OCI-LY7 (cell line): ENCODE measurements around the gene LIPC. TPM values are rescaled to one million over a fixed set of nuclear protein-coding genes. Genes with fewer than 3 reads are reported as not detected.

Experiments
- Bru-seq: library from RNA; stranded (reverse); fragments of 400-500 nt; gene quantifications from one replicate; lab custom pipeline; 2021; lab: Mats Ljungman, UMichigan
- BruChase-seq, 2 experiments: library from RNA; stranded (reverse); fragments of 400-500 nt; gene quantifications; one replicate each; lab custom pipeline; 2021; lab: Mats Ljungman, UMichigan
- BruUV-seq: library from RNA; stranded (reverse); fragments of 400-500 nt; replicated peaks from 2 replicates; lab custom pipeline; 2021; lab: Mats Ljungman, UMichigan
- CTCF ChIA-PET: fragments of 300-600 bp; sonication (Branson Sonifier 250); formaldehyde crosslinking; loops from one replicate; lab custom pipeline; 2022; ENCODE audit warnings: antibody characterized with exemption; ENCODE audit not compliant: unreplicated experiment; lab: Charles Lee
- POLR2A ChIA-PET: fragments of 300-600 bp; sonication (Branson Sonifier 250); formaldehyde crosslinking; loops from one replicate; lab custom pipeline; 2022; ENCODE audit warnings: antibody characterized with exemption; lab: Charles Lee
- DNase-seq: peaks from one replicate; pipeline ENCODE4 v3.0.0-alpha.2; 2015; ENCODE audit warnings: low spot score
- H2AFZ ChIP-seq: fragments of 200-600 bp; sonication (generic), shearing (Covaris generic); 2 replicates; pipeline ENCODE4 v1.6.1; 2014; ENCODE audit warnings: mild to moderate bottlenecking, antibody characterized with exemption, low read length, moderate library complexity
- H3K27ac ChIP-seq: fragments of 200-600 bp; sonication (generic); 2 replicates; pipeline ENCODE4 v1.5.1; 2014; ENCODE audit warnings: mixed run types, low read depth, mild to moderate bottlenecking, moderate library complexity, low read length, inconsistent platforms; ENCODE audit not compliant: poor library complexity, severe bottlenecking
- H3K36me3 ChIP-seq: fragments of 200-600 bp; sonication (generic); 2 replicates; pipeline ENCODE4 v1.6.1; 2014; ENCODE audit warnings: mild to moderate bottlenecking, antibody characterized with exemption, low read length, moderate library complexity, mixed read lengths; ENCODE audit not compliant: insufficient read depth
- H3K4me1 ChIP-seq: fragments of 200-600 bp; sonication (generic); 2 replicates; pipeline ENCODE4 v1.5.1; 2014; ENCODE audit warnings: mild to moderate bottlenecking, low read length; ENCODE audit not compliant: insufficient read depth, poor library complexity, severe bottlenecking
- H3K4me2 ChIP-seq: fragments of 200-600 bp; sonication (generic); 2 replicates; pipeline ENCODE4 v1.6.1; 2014; ENCODE audit warnings: mild to moderate bottlenecking, low read length
- H3K4me3 ChIP-seq: fragments of 200-600 bp; sonication (generic); 2 replicates; pipeline ENCODE4 v1.5.1; 2014; ENCODE audit warnings: mild to moderate bottlenecking, low read depth, low read length; ENCODE audit not compliant: poor library complexity, severe bottlenecking
- H3K79me2 ChIP-seq: fragments of 200-600 bp; sonication (generic); 2 replicates; pipeline ENCODE4 v1.6.1; 2016; ENCODE audit warnings: low read depth, mild to moderate bottlenecking, low read length, moderate library complexity, mixed read lengths; ENCODE audit not compliant: insufficient read depth
- H3K9me2 ChIP-seq: fragments of 200-600 bp; sonication (generic); 2 replicates; pipeline ENCODE4 v1.6.1; 2016; ENCODE audit warnings: mild to moderate bottlenecking, low read length, mixed read lengths; ENCODE audit not compliant: insufficient read depth
- H3K9me3 ChIP-seq: fragments of 200-600 bp; sonication (generic); 2 replicates; pipeline ENCODE4 v1.6.1; 2014; ENCODE audit warnings: mild to moderate bottlenecking, mixed run types, low read length, mixed read lengths
- H4K20me1 ChIP-seq: fragments of 200-600 bp; sonication (generic); 2 replicates; pipeline ENCODE4 v1.6.1; 2014; ENCODE audit warnings: mild to moderate bottlenecking, antibody characterized with exemption, low read length, moderate library complexity, mixed read lengths; ENCODE audit not compliant: insufficient read depth
- CTCF ChIP-seq: fragments of 200-600 bp; sonication (generic); conservative IDR thresholded peaks from 2 replicates; pipeline ENCODE4 v1.5.1; 2014; ENCODE audit warnings: mild to moderate bottlenecking, antibody characterized with exemption, low read length, moderate library complexity, mixed read lengths
- EZH2phosphoT487 ChIP-seq: fragments of 200-600 bp; sonication (generic); IDR thresholded peaks from 2 replicates; pipeline ENCODE4 v1.6.1; 2018; ENCODE audit warnings: low read depth, borderline replicate concordance, mild to moderate bottlenecking, mixed run types, antibody characterized with exemption, low read length, moderate library complexity, mixed read lengths
- intact Hi-C: fragments of 100-400 bp; cut with micrococcal nuclease; formaldehyde crosslinking; loops from one replicate; pipeline ENCODE4 v1.10.0; 2022; ENCODE audit not compliant: unreplicated experiment
- long read RNA-seq: library from polyadenylated mRNA; stranded (forward); transcript quantifications from one replicate; pipeline ENCODE4 v2.0.0, GENCODE V29; 2022
- total RNA-seq, 2 experiments: library from RNA; depleted of rRNA in 1 of 2; stranded (reverse); fragments of >200 nt in 1 of 2; shearing (Covaris generic) in 1 of 2; gene quantifications; 2 replicates each; pipeline ENCODE4 v1.2.3, GENCODE V29; 2014 to 2022

LIPC gene
- total RNA-seq (2014; rRNA removed; shearing (Covaris generic)) (0.08 and 0.50 TPM in 2 replicates), total RNA-seq (2022) (not detected in 2 replicates), Bru-seq, nascent RNA (percentile 11 among the genes with signal in this experiment), BruChase-seq, experiment 1, labeled RNA remaining after a 6-hour chase (percentile 12 among the genes with signal in this experiment), BruChase-seq, experiment 2, labeled RNA remaining after a 2-hour chase (percentile 9 among the genes with signal in this experiment)
- long read RNA-seq, partial matches to known transcripts = 0 of 1 reads
- long read RNA-seq, other reads (novel, unspliced or antisense) = 1 of 1 reads

GRCh38 chr15:58431221-58432149 lies at the start of gene LIPC:
Gene LIPC (plus strand): TSS chr15:58431991. CDS start chr15:58432033, 42 bp downstream.
- Histone ChIP-seq H3K79me2 (no peaks in the 10 kb centered on the region), H3K4me3 (no peak within 1 kb of the TSS), H3K36me3 (no peaks in the 10 kb centered on the region), H2AFZ (no peak within 1 kb of the TSS), H3K4me2 (no peak within 1 kb of the TSS), H3K4me1 (no peaks in the 10 kb centered on the region), H3K9me3 (no peaks in the 10 kb centered on the region), H3K27ac (no peak within 1 kb of the TSS), H3K9me2 (no peaks in the 10 kb centered on the region), H4K20me1 (no peaks in the 10 kb centered on the region)
- DNase-seq = no peak
- intact Hi-C loops = no loop called here
- CTCF ChIA-PET = no interaction called here
- no peak for TF ChIP-seq EZH2phosphoT487
- no peak for TF ChIP-seq CTCF
- BruUV-seq = no TSS peak
- POLR2A ChIA-PET = no interaction called here

GRCh38 chr15:58383876-58384275 lies 47.9 kb upstream of the LIPC start:
- Histone ChIP-seq H3K4me1 (no peaks in the 10 kb centered on the region), H3K79me2 (no peaks in the 10 kb centered on the region), H3K4me2 (no peak overlapping the region), H3K9me3 (no peaks in the 10 kb centered on the region), H3K9me2 (no peaks in the 10 kb centered on the region), H3K27ac (no peak overlapping the region), H3K4me3 (no peak overlapping the region), H3K36me3 (no peaks in the 10 kb centered on the region), H2AFZ (no peak overlapping the region), H4K20me1 (no peaks in the 10 kb centered on the region)
- POLR2A ChIA-PET = interaction anchor here (1.0 kb wide), 1 partner anchor 10 kb away, joined by 3 read pairs; no protein-coding TSS in a partner anchor
- TF ChIP-seq EZH2phosphoT487 (no peak), CTCF (no peak)
- CTCF ChIA-PET = no interaction called here
- no peak for DNase-seq
- intact Hi-C loops = no loop called here
- no TSS peak for BruUV-seq
